Mucosa of descending colon (tissue), 3 donors: ENCODE data around the gene NPY. TPM values are rescaled to one million over a fixed set of nuclear protein-coding genes. Genes with fewer than 3 reads are reported as not detected.

ENCODE experiments used
- ATAC-seq: fragments of 200-7000 bp; cut with Tn5 transposase; one replicate; pipeline ENCODE4 v1.9.1; 2020; ENCODE audit warnings: mild to moderate bottlenecking, moderate library complexity
- DNase-seq, 3 donors: peaks; one replicate each; pipeline ENCODE4 v3.0.0-alpha.2; 2020
- H3K36me3 ChIP-seq: fragments of 200-600 bp; one replicate; pipeline ENCODE4 v1.8.0; 2021; ENCODE audit warnings: low read depth, mild to moderate bottlenecking
- H3K4me1 ChIP-seq: fragments of 200-600 bp; one replicate; pipeline ENCODE4 v1.8.0; 2021; ENCODE audit warnings: low read depth, mild to moderate bottlenecking
- H3K4me3 ChIP-seq: fragments of 200-600 bp; one replicate; pipeline ENCODE4 v1.8.0; 2021; ENCODE audit warnings: mild to moderate bottlenecking
- H3K9me3 ChIP-seq: fragments of 200-600 bp; one replicate; pipeline ENCODE4 v1.8.0; 2021; ENCODE audit warnings: mild to moderate bottlenecking
- intact Hi-C, 2 donors: fragments of 100-400 bp; cut with DNase I in 1 of 2; cut with micrococcal nuclease in 1 of 2; formaldehyde crosslinking; loops; one replicate each; pipeline versions ENCODE4 v1.11.0 to v1.11.1; 2022; cut with DNase I, micrococcal nuclease
- total RNA-seq, 3 donors: library from RNA; stranded (reverse); fragmentation: NEBNext Ultra II Directional in 2 of 3; extraction: Animal tissue kit (Norgen Biotek cat#: 25700) in 2 of 3; gene quantifications; one replicate each; pipeline versions ENCODE4 v1.2.1 to v1.2.4, GENCODE V29; 2021 to 2023
- TF ChIP-seq, protein P1 (sequence below): fragments of 200-600 bp; IDR thresholded peaks from one replicate; pipeline ENCODE4 v1.8.0; 2022; ENCODE audit warnings: antibody characterized with exemption, mild to moderate bottlenecking
- donor health status: DM: no; HTN: no; CAD: no; lungs with moderate emphysema.
- donor health status: DM: no; HTN: no; CAD: no.
- donor health status: DM: no; HTN: yes; CAD: no.

NPY gene
- total RNA-seq, 3 donors from 2014 or later = 0.55 to 0.75 TPM; not detected in 1

DNA sequence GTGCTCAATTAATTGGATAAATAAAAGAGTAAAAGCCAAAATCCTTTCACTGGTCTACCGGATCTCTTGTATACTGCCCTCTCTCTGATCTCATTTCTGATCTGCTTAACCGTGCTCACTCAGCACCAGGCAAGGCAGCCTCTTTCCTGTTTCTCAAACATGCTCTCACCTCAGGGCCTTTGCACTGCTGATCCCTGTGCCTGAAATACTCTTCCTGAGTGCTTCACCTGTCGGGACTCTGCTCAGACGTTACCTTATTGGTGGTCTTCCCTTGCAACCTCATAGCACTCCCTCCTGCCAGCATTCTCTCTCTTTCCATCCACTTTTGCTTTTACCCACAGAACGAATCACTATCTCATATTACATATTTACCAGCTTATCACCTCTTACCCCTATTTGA is 55.6 kb downstream of the NPY start:
- TF ChIP-seq, protein P1, sequence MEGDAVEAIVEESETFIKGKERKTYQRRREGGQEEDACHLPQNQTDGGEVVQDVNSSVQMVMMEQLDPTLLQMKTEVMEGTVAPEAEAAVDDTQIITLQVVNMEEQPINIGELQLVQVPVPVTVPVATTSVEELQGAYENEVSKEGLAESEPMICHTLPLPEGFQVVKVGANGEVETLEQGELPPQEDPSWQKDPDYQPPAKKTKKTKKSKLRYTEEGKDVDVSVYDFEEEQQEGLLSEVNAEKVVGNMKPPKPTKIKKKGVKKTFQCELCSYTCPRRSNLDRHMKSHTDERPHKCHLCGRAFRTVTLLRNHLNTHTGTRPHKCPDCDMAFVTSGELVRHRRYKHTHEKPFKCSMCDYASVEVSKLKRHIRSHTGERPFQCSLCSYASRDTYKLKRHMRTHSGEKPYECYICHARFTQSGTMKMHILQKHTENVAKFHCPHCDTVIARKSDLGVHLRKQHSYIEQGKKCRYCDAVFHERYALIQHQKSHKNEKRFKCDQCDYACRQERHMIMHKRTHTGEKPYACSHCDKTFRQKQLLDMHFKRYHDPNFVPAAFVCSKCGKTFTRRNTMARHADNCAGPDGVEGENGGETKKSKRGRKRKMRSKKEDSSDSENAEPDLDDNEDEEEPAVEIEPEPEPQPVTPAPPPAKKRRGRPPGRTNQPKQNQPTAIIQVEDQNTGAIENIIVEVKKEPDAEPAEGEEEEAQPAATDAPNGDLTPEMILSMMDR = no peak
- Histone ChIP-seq H3K4me3 (no peak overlapping the region), H3K36me3 (no peaks in the 10 kb centered on the region), H3K9me3 (no peaks in the 10 kb centered on the region), H3K4me1 (no peaks in the 10 kb centered on the region)
- DNase-seq (no peak), ATAC-seq (no peak)
- intact Hi-C loops = no loop called here

DNA sequence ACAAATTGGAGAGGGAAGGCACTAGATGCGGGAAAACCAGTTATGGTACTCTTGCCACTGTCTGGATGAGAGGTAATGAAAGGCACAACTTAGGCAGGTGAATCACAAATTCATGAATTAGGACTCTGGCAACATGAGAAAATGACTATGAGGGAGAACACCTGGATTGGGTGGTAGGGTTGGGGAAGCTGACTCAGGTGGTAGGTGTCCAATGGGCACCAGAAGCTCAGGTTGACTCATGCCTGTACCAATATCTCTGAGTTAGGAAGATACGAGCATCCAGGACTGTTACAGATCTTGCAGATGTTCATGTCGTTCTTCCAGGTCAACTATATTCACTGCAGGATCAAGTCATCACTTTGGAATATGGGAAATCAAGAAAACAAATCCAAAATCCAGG is 56.7 kb downstream of the NPY start:
- ATAC-seq = no peak

More for the DNA sequence above, 56.7 kb downstream of the NPY start:
- Histone ChIP-seq H3K9me3 (no peaks in the 10 kb centered on the region), H3K4me3 (no peak overlapping the region), H3K4me1 (no peaks in the 10 kb centered on the region), H3K36me3 (no peaks in the 10 kb centered on the region)
- intact Hi-C loops = no loop called here
- DNase-seq = no peak
- TF ChIP-seq, protein P1 = no peak
